CD4-positive, alpha-beta T cell (primary cell): Measurements from ENCODE around the gene PSMD8. TPM values are rescaled to one million over a fixed set of nuclear protein-coding genes. Genes with fewer than 3 reads are reported as not detected.

Experiments
- ATAC-seq: fragments of 200-7000 bp; cut with Tn5 transposase; one replicate; pipeline ENCODE4 v1.10.0; 2022; ENCODE audit warnings: mild to moderate bottlenecking; ENCODE audit not compliant: poor library complexity
- CTCF ChIA-PET: fragments of 350-600 bp; sonication (Branson Sonifier 250); formaldehyde crosslinking; loops from one replicate; lab custom pipeline; 2021; ENCODE audit warnings: antibody characterized with exemption, inconsistent platforms; lab: Charles Lee
- POLR2A ChIA-PET: fragments of 350-600 bp; sonication (Branson Sonifier 250); formaldehyde crosslinking; loops from one replicate; lab custom pipeline; 2021; ENCODE audit warnings: antibody characterized with exemption, inconsistent platforms; lab: Charles Lee
- DNase-seq, 14 experiments: peaks; one replicate each; pipeline ENCODE4 v3.0.0-alpha.2; 2013 to 2020; ENCODE audit warnings: mixed read lengths in 2 of 14
- H3K27ac ChIP-seq, 2 donors: one replicate each; pipeline versions ENCODE4 v1.5.1 to v1.7.0; 2013; ENCODE audit warnings: low read length in 2 of 2, low read depth in 1 of 2, mild to moderate bottlenecking in 1 of 2
- H3K27me3 ChIP-seq, 2 experiments: 1 replicate in 1 of 2; 2 replicates in 1 of 2; pipeline versions ENCODE4 v1.6.1 to v1.7.0; 2013; ENCODE audit warnings: low read length in 2 of 2, control low read depth in 1 of 2, mild to moderate bottlenecking in 1 of 2, moderate library complexity in 1 of 2; ENCODE audit not compliant: insufficient read depth in 2 of 2, control insufficient read depth in 1 of 2
- H3K36me3 ChIP-seq: one replicate; pipeline ENCODE4 v1.6.1; 2013; ENCODE audit warnings: low read length, control low read depth; ENCODE audit not compliant: insufficient read depth
- H3K4me1 ChIP-seq: one replicate; pipeline ENCODE4 v1.6.1; 2013; ENCODE audit warnings: low read length, control low read depth; ENCODE audit not compliant: insufficient read depth
- H3K4me3 ChIP-seq: one replicate; pipeline ENCODE4 v1.5.1; 2013; ENCODE audit warnings: mild to moderate bottlenecking, low read length, moderate library complexity
- H3K9me3 ChIP-seq, 2 experiments: 1 replicate in 1 of 2; 2 replicates in 1 of 2; pipeline versions ENCODE4 v1.6.1 to v1.7.0; 2013; ENCODE audit warnings: low read length in 2 of 2, mild to moderate bottlenecking in 2 of 2, control low read depth in 1 of 2, moderate library complexity in 1 of 2; ENCODE audit not compliant: control insufficient read depth in 1 of 2, insufficient read depth in 1 of 2
- H3K27ac Mint-ChIP-seq: one replicate; pipeline ENCODE4 v1.8.0; 2020; ENCODE audit warnings: mixed read lengths
- H3K27me3 Mint-ChIP-seq: one replicate; pipeline ENCODE4 v1.8.0; 2021; ENCODE audit warnings: mixed read lengths
- H3K36me3 Mint-ChIP-seq: one replicate; pipeline ENCODE4 v1.8.0; 2021; ENCODE audit warnings: low read depth, mixed read lengths
- H3K4me1 Mint-ChIP-seq: one replicate; pipeline ENCODE4 v1.8.0; 2021; ENCODE audit warnings: low read depth, mixed read lengths
- H3K4me3 Mint-ChIP-seq: one replicate; pipeline ENCODE4 v1.8.0; 2020; ENCODE audit warnings: mild to moderate bottlenecking, mixed read lengths
- H3K9me3 Mint-ChIP-seq: one replicate; pipeline ENCODE4 v1.8.0; 2020; ENCODE audit warnings: mixed read lengths
- intact Hi-C, 2 experiments: fragments of 100-400 bp; cut with DNase I in 1 of 2; cut with micrococcal nuclease in 1 of 2; formaldehyde crosslinking; loops; one replicate each; pipeline versions ENCODE4 v1.15.1 to v1.9.0; 2023 to 2025; cut with DNase I, micrococcal nuclease
- total RNA-seq, 174 experiments: library from RNA in 2 of 174; stranded (reverse) in 2 of 174; gene quantifications; one replicate each; pipeline ENCODE4 v1.2.3 and lab custom pipeline; 2021 to 2026
- TF ChIP-seq, protein P1 (sequence below): fragments of 200-600 bp; IDR thresholded peaks from one replicate; pipeline ENCODE4 v1.8.0; 2022; ENCODE audit warnings: antibody characterized with exemption, mild to moderate bottlenecking

The PSMD8 gene
- total RNA-seq, 2 experiments from 2014 or later, result 61.2 to 64.4 TPM

DNA sequence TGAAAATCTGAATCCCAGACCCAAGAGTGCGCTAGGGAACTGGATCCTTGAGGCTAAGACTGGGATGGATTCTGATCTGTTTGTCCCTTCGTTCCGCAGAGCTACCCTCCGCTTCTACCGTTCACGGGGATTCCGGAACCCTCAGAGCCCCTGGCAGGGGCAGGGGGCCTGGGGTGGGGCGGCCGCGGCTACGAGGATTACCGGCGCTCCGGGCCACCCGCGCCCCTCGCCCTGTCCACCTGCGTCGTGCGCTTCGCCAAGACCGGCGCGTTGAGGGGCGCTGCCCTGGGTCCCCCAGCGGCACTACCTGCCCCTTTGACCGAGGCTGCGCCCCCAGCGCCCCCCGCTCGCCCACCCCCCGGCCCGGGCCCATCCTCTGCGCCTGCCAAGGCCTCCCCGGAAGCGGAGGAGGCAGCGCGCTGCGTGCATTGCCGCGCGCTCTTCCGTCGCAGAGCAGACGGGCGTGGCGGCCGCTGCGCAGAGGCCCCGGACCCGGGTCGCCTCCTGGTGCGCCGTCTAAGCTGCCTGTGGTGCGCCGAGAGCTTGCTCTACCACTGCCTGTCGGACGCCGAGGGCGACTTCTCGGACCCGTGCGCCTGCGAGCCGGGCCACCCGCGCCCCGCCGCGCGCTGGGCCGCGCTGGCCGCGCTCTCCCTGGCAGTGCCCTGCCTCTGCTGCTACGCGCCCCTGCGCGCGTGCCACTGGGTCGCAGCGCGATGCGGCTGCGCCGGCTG, 21.2 kb downstream of the PSMD8 start:
- H3K9me3 ChIP-seq, result no peaks in the 10 kb centered on the region
- no peaks in the 10 kb centered on the region for H3K27me3 ChIP-seq
- H3K27ac Mint-ChIP-seq, result no peak overlapping the region
- H3K4me3 Mint-ChIP-seq, result peak overlapping the region; percentile 71
- CTCF ChIA-PET, result no interaction called here
- H3K9me3 Mint-ChIP-seq, result no peaks in the 10 kb centered on the region
- ATAC-seq, result peak; percentile 85
- intact Hi-C loops, result loop anchor here in 1 of 2 experiments (10.0 kb wide), 1 partner anchor 939 kb away; the partner anchor contains the start of gene GMFG
- H3K4me1 Mint-ChIP-seq, result peaks cover 25% of the 10 kb centered on the region
- peak overlapping the region; percentile 44 for H3K4me3 ChIP-seq
- TF ChIP-seq, protein P1, sequence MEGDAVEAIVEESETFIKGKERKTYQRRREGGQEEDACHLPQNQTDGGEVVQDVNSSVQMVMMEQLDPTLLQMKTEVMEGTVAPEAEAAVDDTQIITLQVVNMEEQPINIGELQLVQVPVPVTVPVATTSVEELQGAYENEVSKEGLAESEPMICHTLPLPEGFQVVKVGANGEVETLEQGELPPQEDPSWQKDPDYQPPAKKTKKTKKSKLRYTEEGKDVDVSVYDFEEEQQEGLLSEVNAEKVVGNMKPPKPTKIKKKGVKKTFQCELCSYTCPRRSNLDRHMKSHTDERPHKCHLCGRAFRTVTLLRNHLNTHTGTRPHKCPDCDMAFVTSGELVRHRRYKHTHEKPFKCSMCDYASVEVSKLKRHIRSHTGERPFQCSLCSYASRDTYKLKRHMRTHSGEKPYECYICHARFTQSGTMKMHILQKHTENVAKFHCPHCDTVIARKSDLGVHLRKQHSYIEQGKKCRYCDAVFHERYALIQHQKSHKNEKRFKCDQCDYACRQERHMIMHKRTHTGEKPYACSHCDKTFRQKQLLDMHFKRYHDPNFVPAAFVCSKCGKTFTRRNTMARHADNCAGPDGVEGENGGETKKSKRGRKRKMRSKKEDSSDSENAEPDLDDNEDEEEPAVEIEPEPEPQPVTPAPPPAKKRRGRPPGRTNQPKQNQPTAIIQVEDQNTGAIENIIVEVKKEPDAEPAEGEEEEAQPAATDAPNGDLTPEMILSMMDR, result no peak
- POLR2A ChIA-PET, result interaction anchor here (0.6 to 3.1 kb wide), 6 partner anchors 8 to 252 kb away, joined by 3 to 32 read pairs (median 10); partner anchors contain the start of genes ACTN4, FAM98C, GGN and PSMD8
- peak in 12 of 14 experiments; percentile 22 to 74 (median 43) for DNase-seq
- no peak overlapping the region for H3K27ac ChIP-seq
- peaks cover 19% of the 10 kb centered on the region for H3K4me1 ChIP-seq
- no peaks in the 10 kb centered on the region for H3K36me3 Mint-ChIP-seq
- no peaks in the 10 kb centered on the region for H3K27me3 Mint-ChIP-seq
- H3K36me3 ChIP-seq, result no peaks in the 10 kb centered on the region

DNA sequence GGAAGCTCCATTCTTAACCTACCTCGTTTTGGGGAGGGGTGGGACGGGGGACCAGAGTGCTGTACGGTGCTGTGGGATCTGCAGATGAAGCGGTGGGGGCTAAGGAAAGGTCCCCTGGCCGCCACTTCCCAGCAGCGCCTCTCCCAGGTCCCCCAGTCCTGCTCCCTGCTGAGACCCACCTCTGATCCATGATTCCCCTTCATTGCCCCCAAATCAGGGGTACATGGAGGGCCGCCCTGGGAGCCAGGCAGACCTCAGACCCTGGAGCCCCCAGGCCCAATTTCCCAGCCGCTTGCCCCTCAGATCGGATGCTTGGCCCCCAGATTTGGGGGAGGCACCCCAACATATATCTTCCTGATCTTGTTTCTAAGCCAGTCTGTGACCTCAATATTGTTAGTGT, 24.7 kb downstream of the PSMD8 start:
- Histone ChIP-seq H3K36me3 (no peaks in the 10 kb centered on the region), H3K27ac (no peak overlapping the region), H3K9me3 (no peaks in the 10 kb centered on the region), H3K4me1 (peaks cover 34% of the 10 kb centered on the region), H3K27me3 (no peaks in the 10 kb centered on the region), H3K4me3 (no peak overlapping the region)
- Mint-ChIP-seq H3K36me3 (peaks cover 5% of the 10 kb centered on the region), H3K4me3 (no peak overlapping the region), H3K27ac (no peak overlapping the region), H3K9me3 (no peaks in the 10 kb centered on the region), H3K27me3 (no peaks in the 10 kb centered on the region), H3K4me1 (peaks cover 35% of the 10 kb centered on the region)
- intact Hi-C loops, result loop anchor here in 1 of 2 experiments (10.0 kb wide), 1 partner anchor 936 kb away; the partner anchor contains the start of gene GMFG
- ChIA-PET CTCF (no interaction called here), POLR2A (no interaction called here)
- DNase-seq, result no peak
- TF ChIP-seq, protein P1, result no peak
- no peak for ATAC-seq

DNA sequence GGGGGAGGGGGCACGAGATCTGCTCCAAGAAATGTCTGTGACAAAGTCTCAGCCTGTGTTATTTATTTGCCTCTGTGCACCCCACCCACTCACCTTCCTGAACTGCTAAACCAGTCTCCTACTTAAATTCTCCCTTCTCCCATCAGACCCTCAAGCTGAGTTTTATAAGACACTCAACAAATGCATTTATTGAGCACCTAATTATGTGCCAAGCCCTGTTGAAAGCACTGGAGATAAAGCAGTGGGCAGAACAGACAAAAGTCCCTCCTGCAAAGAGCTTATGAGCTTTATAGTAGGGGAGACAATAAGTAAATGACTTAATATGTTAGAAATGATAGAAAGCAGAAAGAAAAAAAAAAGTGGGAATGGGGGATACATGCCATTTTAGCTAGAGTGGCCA, 25.2 kb downstream of the PSMD8 start:
- no peak overlapping the region for H3K4me3 Mint-ChIP-seq
- DNase-seq (no peak), ATAC-seq (no peak)
- intact Hi-C loops, result loop anchor here in 1 of 2 experiments (10.0 kb wide), 1 partner anchor 935 kb away; the partner anchor contains the start of gene GMFG
- TF ChIP-seq, protein P1, result no peak
- POLR2A ChIA-PET, result no interaction called here
- Histone ChIP-seq H3K27me3 (no peaks in the 10 kb centered on the region), H3K4me3 (no peak overlapping the region), H3K4me1 (peaks cover 35% of the 10 kb centered on the region), H3K36me3 (no peaks in the 10 kb centered on the region), H3K27ac (no peak overlapping the region), H3K9me3 (no peaks in the 10 kb centered on the region)
- H3K27me3 Mint-ChIP-seq, result no peaks in the 10 kb centered on the region
- H3K9me3 Mint-ChIP-seq, result no peaks in the 10 kb centered on the region
- H3K36me3 Mint-ChIP-seq, result peaks cover 5% of the 10 kb centered on the region
- CTCF ChIA-PET, result no interaction called here
- H3K4me1 Mint-ChIP-seq, result peaks cover 32% of the 10 kb centered on the region
- no peak overlapping the region for H3K27ac Mint-ChIP-seq
